Measurements from ENCODE around the gene OR6V1.

DNA sequence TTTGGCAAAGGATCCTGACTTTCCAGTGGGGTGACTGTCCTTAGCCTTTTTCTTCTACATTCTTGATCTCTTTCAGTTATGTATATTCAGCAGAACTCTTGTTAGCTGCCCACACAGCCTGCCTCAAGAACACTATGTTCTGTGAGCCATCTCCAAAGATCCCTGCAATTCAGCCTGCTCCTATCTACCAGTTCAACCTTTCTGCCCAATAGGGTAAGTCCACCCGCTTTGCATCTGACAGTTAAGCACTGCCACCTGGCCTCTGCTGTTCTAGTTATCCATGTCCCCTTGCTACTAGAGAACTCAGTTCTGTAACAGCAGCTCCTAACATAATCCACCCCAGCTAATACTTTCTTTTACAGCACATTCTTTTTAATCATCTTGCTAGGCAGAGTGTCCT is 38.7 kb upstream of the OR6V1 start:
- TF ChIP-seq EZH2 (IDR thresholded peaks at IDR 0.05; ENCODE audit: low read length): no peak
- TF ChIP-seq, protein P1, sequence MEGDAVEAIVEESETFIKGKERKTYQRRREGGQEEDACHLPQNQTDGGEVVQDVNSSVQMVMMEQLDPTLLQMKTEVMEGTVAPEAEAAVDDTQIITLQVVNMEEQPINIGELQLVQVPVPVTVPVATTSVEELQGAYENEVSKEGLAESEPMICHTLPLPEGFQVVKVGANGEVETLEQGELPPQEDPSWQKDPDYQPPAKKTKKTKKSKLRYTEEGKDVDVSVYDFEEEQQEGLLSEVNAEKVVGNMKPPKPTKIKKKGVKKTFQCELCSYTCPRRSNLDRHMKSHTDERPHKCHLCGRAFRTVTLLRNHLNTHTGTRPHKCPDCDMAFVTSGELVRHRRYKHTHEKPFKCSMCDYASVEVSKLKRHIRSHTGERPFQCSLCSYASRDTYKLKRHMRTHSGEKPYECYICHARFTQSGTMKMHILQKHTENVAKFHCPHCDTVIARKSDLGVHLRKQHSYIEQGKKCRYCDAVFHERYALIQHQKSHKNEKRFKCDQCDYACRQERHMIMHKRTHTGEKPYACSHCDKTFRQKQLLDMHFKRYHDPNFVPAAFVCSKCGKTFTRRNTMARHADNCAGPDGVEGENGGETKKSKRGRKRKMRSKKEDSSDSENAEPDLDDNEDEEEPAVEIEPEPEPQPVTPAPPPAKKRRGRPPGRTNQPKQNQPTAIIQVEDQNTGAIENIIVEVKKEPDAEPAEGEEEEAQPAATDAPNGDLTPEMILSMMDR (optimal IDR thresholded peaks at IDR 0.05 in 1 of 3, IDR thresholded peaks at IDR 0.05 in 1 of 3, conservative IDR thresholded peaks at IDR 0.05 in 1 of 3; ENCODE audit: extremely low read depth in 1 of 3, insufficient read depth in 2 of 3, low read length in 3 of 3): no peak

Data from keratinocyte (primary cell).